Measurements from ENCODE around the gene TYMP. TPM values are rescaled to one million over a fixed set of nuclear protein-coding genes. Genes with fewer than 3 reads are reported as not detected.

The TYMP gene
- total and polyA plus RNA-seq, 2 donors (not counting 3 experiments of a cell fraction or from before 2014, with no cell fraction given) = 2.0 to 2.4 TPM

DNA sequence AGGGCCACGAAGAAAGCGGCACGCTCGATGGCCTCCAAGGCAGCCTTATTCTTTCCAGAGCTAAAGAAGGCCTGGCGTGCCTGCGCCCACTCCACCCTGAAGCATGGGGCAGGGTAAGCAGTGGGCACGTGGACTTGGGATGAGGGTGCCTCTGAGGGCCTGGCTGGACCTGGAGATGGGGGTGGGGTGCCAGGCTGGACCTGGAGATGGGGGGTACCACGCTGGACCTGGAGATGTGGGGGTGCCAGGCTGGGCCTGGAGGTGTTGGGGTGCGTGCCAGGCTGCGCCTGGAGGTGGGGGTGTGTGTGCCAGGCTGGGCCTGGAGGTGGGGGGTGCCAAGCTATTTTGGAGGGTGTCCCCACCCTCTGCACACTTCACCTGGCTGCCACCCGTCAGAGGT lies 43.2 kb upstream of the TYMP start:
- no peaks in the 10 kb centered on the region for H3K27me3 ChIP-seq (ENCODE audit: control insufficient read depth in 2 of 2, insufficient read depth in 2 of 2, low read length in 2 of 2)
- H3K9me1 ChIP-seq (replicated peaks; ENCODE audit: control insufficient read depth, extremely low read depth, insufficient read depth, low read length) = no peaks in the 10 kb centered on the region
- H3K27ac ChIP-seq (ENCODE audit: insufficient read depth, low read depth, low read length) = no peak overlapping the region
- dilution Hi-C loops (cut with MboI; ENCODE audit: extremely low pct_ligation_motif_present, low sequenced_read_pairs) (no loop called here), intact Hi-C loops (cut with micrococcal nuclease) (no loop called here)
- no peaks in the 10 kb centered on the region for H3K79me2 ChIP-seq (ENCODE audit: control insufficient read depth, insufficient read depth, low read length)
- H3K4me3 ChIP-seq (replicated peaks in 1 of 3; ENCODE audit: insufficient read depth in 1 of 3, low read depth in 1 of 3, low read length in 3 of 3) = no peak overlapping the region
- no TSS peak for BruUV-seq (replicated peaks)
- FAIRE-seq (no peak), DNase-seq (ENCODE audit: low read depth, low spot score) (no peak)
- H3K4me1 ChIP-seq (ENCODE audit: control insufficient read depth, extremely low read depth, insufficient read depth, low read length) = no peaks in the 10 kb centered on the region
- no peak for TF ChIP-seq CTCF (IDR thresholded peaks at IDR 0.05; ENCODE audit: extremely low read depth in 1 of 2, insufficient read depth in 1 of 2, low read depth in 1 of 2, low read length in 2 of 2)
- TF ChIP-seq POLR2AphosphoS5 (IDR thresholded peaks at IDR 0.05; ENCODE audit: insufficient read depth, low read depth, low read length) = no peak
- no peak for TF ChIP-seq POLR2A (IDR thresholded peaks at IDR 0.05; ENCODE audit: low read depth, low read length)
- TF ChIP-seq EZH2 (IDR thresholded peaks at IDR 0.05; ENCODE audit: borderline replicate concordance, low read depth, low read length, severe bottlenecking) = no peak
- TF ChIP-seq, protein P1, sequence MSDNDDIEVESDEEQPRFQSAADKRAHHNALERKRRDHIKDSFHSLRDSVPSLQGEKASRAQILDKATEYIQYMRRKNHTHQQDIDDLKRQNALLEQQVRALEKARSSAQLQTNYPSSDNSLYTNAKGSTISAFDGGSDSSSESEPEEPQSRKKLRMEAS (IDR thresholded peaks at IDR 0.05; ENCODE audit: insufficient read depth, insufficient read length) = no peak
- no peak for TF ChIP-seq FOS (IDR thresholded peaks at IDR 0.05; ENCODE audit: borderline replicate concordance, insufficient read depth, low read length)
- TF ChIP-seq JUN (IDR thresholded peaks at IDR 0.05; ENCODE audit: borderline replicate concordance, insufficient read depth, insufficient read length, low read depth) = no peak
- TF ChIP-seq GATA2 (IDR thresholded peaks at IDR 0.05; ENCODE audit: insufficient read depth, insufficient read length, low read depth, low read length) = no peak
- no peak for TF ChIP-seq MYC (IDR thresholded peaks at IDR 0.05; ENCODE audit: low read depth, low read length)
- H3K36me3 ChIP-seq (ENCODE audit: control insufficient read depth in 2 of 2, extremely low read depth in 1 of 2, insufficient read depth in 2 of 2, low read length in 2 of 2) = no peaks in the 10 kb centered on the region
- H4K20me1 ChIP-seq (replicated peaks; ENCODE audit: control insufficient read depth, extremely low read depth, insufficient read depth, low read length) = no peaks in the 10 kb centered on the region
- no peak overlapping the region for H2AFZ ChIP-seq (ENCODE audit: low read depth, low read length)
- no peak overlapping the region for H3K9ac ChIP-seq (replicated peaks; ENCODE audit: extremely low read depth, insufficient read depth, low read length)
- ChIA-PET CTCF (interaction anchor here (2.5 kb wide), 2 partner anchors 10 to 48 kb away, joined by 7 to 12 read pairs; partner anchors contain the start of gene SYCE3), POLR2A (no interaction called here)
- no peak overlapping the region for H3K4me2 ChIP-seq (ENCODE audit: insufficient read depth, low read length)
- H3K9me3 ChIP-seq (replicated peaks; ENCODE audit: control insufficient read depth, insufficient read depth, low read length) = no peaks in the 10 kb centered on the region

All from endothelial cell of umbilical vein (primary cell).